ENCODE data around the gene PIK3R1.
"Not testable (repeated sequence)": the region's sequence is repeated elsewhere in the genome, so short reads cannot be mapped to it uniquely, and the experiment has no call there.

PIK3R1 gene

GRCh38 chr5:68200288-68200687 lies 15.3 kb upstream of the PIK3R1 start:
- no peak for DNase-seq (ENCODE audit: low read depth, low spot score)
- no peak overlapping the region for H3K4me3 ChIP-seq (ENCODE audit: low read depth, low read length)
- in situ Hi-C loops (cut with HindIII; ENCODE audit: low sequenced_read_pairs), result no loop called here
- TF ChIP-seq, protein P1, sequence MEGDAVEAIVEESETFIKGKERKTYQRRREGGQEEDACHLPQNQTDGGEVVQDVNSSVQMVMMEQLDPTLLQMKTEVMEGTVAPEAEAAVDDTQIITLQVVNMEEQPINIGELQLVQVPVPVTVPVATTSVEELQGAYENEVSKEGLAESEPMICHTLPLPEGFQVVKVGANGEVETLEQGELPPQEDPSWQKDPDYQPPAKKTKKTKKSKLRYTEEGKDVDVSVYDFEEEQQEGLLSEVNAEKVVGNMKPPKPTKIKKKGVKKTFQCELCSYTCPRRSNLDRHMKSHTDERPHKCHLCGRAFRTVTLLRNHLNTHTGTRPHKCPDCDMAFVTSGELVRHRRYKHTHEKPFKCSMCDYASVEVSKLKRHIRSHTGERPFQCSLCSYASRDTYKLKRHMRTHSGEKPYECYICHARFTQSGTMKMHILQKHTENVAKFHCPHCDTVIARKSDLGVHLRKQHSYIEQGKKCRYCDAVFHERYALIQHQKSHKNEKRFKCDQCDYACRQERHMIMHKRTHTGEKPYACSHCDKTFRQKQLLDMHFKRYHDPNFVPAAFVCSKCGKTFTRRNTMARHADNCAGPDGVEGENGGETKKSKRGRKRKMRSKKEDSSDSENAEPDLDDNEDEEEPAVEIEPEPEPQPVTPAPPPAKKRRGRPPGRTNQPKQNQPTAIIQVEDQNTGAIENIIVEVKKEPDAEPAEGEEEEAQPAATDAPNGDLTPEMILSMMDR (IDR thresholded peaks at IDR 0.05; ENCODE audit: low read depth, low read length), result no peak

- DNase-seq (ENCODE audit: low read depth, low spot score); in situ Hi-C loops (cut with HindIII; ENCODE audit: low sequenced_read_pairs); H3K4me3 ChIP-seq (ENCODE audit: low read depth, low read length): not testable (repeated sequence)
These were observed 4.9 kb upstream of the PIK3R1 start for GRCh38 chr5:68210654-68211053.

- peak overlapping the region; percentile 62 for H3K4me3 ChIP-seq (ENCODE audit: low read depth, low read length)
- in situ Hi-C loops (cut with HindIII; ENCODE audit: low sequenced_read_pairs), result no loop called here
- peak; percentile 28 for DNase-seq (ENCODE audit: low read depth, low spot score)
- TF ChIP-seq, protein P1 (IDR thresholded peaks at IDR 0.05; ENCODE audit: low read depth, low read length), result no peak
These were observed 911 bp upstream of the PIK3R1 start for GRCh38 chr5:68214482-68215207.

- TF ChIP-seq, protein P1 (IDR thresholded peaks at IDR 0.05; ENCODE audit: low read depth, low read length), result no peak
- no peak for DNase-seq (ENCODE audit: low read depth, low spot score)
- H3K4me3 ChIP-seq (ENCODE audit: low read depth, low read length), result peak overlapping the region; percentile 89
- in situ Hi-C loops (cut with HindIII; ENCODE audit: low sequenced_read_pairs), result no loop called here
These were observed 315 bp downstream of the PIK3R1 start for GRCh38 chr5:68215898-68216244.

DNA sequence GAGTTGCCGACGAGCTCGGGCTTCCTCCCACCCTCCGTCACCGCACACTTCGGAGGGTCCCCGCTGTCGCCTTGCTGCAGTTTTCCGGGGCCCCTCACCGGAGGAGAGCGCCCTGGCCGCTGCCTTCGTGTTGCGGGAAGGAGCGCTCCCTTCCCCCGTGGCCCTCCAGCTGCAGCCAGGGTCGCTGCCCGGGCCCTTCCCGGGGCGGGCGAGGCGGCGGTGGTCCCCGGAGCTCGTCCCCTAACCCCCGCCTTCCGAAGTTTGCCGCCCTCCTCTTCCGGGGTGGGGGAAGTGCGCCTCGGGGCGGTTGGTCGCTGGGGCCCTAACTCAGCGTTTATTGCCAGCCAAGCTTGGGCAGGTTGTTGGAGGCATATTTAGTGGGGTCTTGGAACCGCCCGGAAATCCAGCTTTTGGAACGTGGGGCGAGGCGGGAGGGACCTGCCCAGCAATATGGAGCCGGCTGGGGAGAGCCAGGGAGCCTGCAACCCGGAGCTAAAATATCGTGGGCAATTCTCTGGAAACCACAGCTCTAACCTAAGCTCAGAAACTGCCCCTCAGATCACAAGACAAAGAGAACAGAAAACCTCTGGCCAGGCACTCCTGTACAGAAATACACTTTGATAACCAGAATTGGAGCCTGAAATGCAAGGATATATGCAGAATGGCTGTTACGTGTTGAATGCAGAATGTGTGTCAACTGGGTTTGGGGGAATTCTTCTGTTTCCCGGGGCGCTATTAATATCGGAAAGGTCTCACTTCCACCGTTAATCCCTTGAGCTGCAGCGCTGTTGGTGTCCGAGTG lies 890 bp downstream of the PIK3R1 start:
- H3K4me3 ChIP-seq (ENCODE audit: low read depth, low read length), result peak overlapping the region; percentile 89
- peak; percentile 43 for DNase-seq (ENCODE audit: low read depth, low spot score)
- in situ Hi-C loops (cut with HindIII; ENCODE audit: low sequenced_read_pairs), result no loop called here
- TF ChIP-seq, protein P1 (IDR thresholded peaks at IDR 0.05; ENCODE audit: low read depth, low read length), result no peak

DNA sequence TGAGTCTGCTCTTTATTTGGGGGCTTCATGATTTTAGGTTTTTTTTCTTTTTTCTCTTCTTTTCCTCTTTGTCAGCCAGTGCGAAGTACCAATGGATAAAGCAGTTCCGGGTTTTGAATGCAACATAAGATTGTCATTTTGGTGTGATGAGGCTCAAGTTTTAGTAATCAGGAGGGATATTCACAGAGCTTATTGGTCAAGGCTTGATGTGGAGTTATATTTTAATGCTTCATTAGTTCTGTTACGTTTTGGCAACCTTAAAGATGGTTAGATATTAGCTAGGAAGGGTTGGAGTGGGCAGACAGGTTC lies 1.4 kb downstream of the PIK3R1 start:
- DNase-seq (ENCODE audit: low read depth, low spot score), result no peak
- in situ Hi-C loops (cut with HindIII; ENCODE audit: low sequenced_read_pairs), result no loop called here
- TF ChIP-seq, protein P1 (IDR thresholded peaks at IDR 0.05; ENCODE audit: low read depth, low read length), result no peak
- peak overlapping the region; percentile 89 for H3K4me3 ChIP-seq (ENCODE audit: low read depth, low read length)

GRCh38 chr5:68217528-68217927 lies 2.0 kb downstream of the PIK3R1 start:
- in situ Hi-C loops (cut with HindIII; ENCODE audit: low sequenced_read_pairs), result no loop called here
- H3K4me3 ChIP-seq (ENCODE audit: low read depth, low read length), result peak overlapping the region; percentile 89
- DNase-seq (ENCODE audit: low read depth, low spot score), result peak; percentile 36
- TF ChIP-seq, protein P1 (IDR thresholded peaks at IDR 0.05; ENCODE audit: low read depth, low read length), result no peak
